ENCODE measurements around the gene ZNF565. TPM values are rescaled to one million over a fixed set of nuclear protein-coding genes. Genes with fewer than 3 reads are reported as not detected.

The ZNF565 gene
- total RNA-seq, 2 experiments from 2014 or later = 2.0 to 2.1 TPM

Other genes starting within 250 kb of the ZNF565 start
- gene SDHAF1, start 219.5 kb downstream of the ZNF565 start, total RNA-seq = 10 to 100 TPM; 22.6 to 26.0 TPM
- 1 to 10 TPM; 1.2 to 1.4 TPM for gene SYNE4, start 205.9 kb downstream of the ZNF565 start, total RNA-seq
- 10 to 100 TPM; 35.2 to 36.7 TPM for gene ALKBH6, start 200.5 kb downstream of the ZNF565 start, total RNA-seq
- gene CLIP3, start 181.8 kb downstream of the ZNF565 start, total RNA-seq = under 1 TPM; 0.06 to 0.21 TPM
- gene THAP8, start 160.4 kb downstream of the ZNF565 start, total RNA-seq = 1 to 10 TPM; 2.0 TPM
- gene WDR62, start 159.8 kb downstream of the ZNF565 start, total RNA-seq = 10 to 100 TPM; 18.6 to 19.2 TPM
- not detected for gene OVOL3, start 103.5 kb downstream of the ZNF565 start, total RNA-seq
- 100 to 1,000 TPM; 109 to 130 TPM for gene POLR2I, start 99.8 kb downstream of the ZNF565 start, total RNA-seq
- 100 to 1,000 TPM; 114 to 121 TPM for gene TBCB, start 99.2 kb downstream of the ZNF565 start, total RNA-seq
- gene CAPNS1, start 74.6 kb downstream of the ZNF565 start, total RNA-seq = 100 to 1,000 TPM; 360 to 374 TPM
- not detected for gene COX7A1, start 62.2 kb downstream of the ZNF565 start, total RNA-seq
- gene ZNF146, start 441 bp upstream of the ZNF565 start, total RNA-seq = 100 to 1,000 TPM; 117 to 122 TPM
- gene ZFP14, start 164.5 kb upstream of the ZNF565 start, total RNA-seq = 1 to 10 TPM; 2.2 TPM
- gene ZFP82, start 204.0 kb upstream of the ZNF565 start, total RNA-seq = 1 to 10 TPM; 5.3 to 6.2 TPM